Measurements from ENCODE around the gene RBBP4. TPM values are rescaled to one million over a fixed set of nuclear protein-coding genes. Genes with fewer than 3 reads are reported as not detected.

Gene RBBP4
- total RNA-seq, 3 donors from 2014 or later, result 111 to 161 (median 121) TPM

GRCh38 chr1:32714277-32714676, 63.3 kb downstream of the RBBP4 start:
- H3K4me3 ChIP-seq, result no peak overlapping the region
- H3K36me3 ChIP-seq, result no peaks in the 10 kb centered on the region
- H3K4me1 ChIP-seq, result peaks cover 0 to 6% of the 10 kb centered on the region in 2 donors
- no peak overlapping the region for H3K27ac ChIP-seq
- DNase-seq (ENCODE audit: low spot score in 2 of 2), result no peak
- H3K27me3 ChIP-seq, result no peaks in the 10 kb centered on the region
- TF ChIP-seq CTCF (IDR thresholded peaks at IDR 0.05) (no peak), POLR2A (IDR thresholded peaks at IDR 0.05) (no peak), POLR2AphosphoS5 (IDR thresholded peaks at IDR 0.05) (no peak)
- no peaks in the 10 kb centered on the region for H3K9me3 ChIP-seq
- intact Hi-C loops (cut with DNase I; ENCODE audit: low total_unique reads), result no loop called here

- H3K27ac ChIP-seq, result peak overlapping the region; percentile 89 to 92
These were observed 64.9 kb downstream of the RBBP4 start for GRCh38 chr1:32715901-32716311.

GRCh38 chr1:32716312-32717148, 65.5 kb downstream of the RBBP4 start:
- H3K4me3 ChIP-seq, result peak overlapping the region in 1 of 3 donors; percentile 17
- H3K27me3 ChIP-seq, result no peaks in the 10 kb centered on the region
- no peaks in the 10 kb centered on the region for H3K36me3 ChIP-seq
- TF ChIP-seq CTCF (IDR thresholded peaks at IDR 0.05) (no peak), POLR2AphosphoS5 (IDR thresholded peaks at IDR 0.05) (peak in 1 of 3 donors; percentile 52), POLR2A (IDR thresholded peaks at IDR 0.05) (peak; percentile 23)
- no peaks in the 10 kb centered on the region for H3K9me3 ChIP-seq
- intact Hi-C loops (cut with DNase I; ENCODE audit: low total_unique reads), result no loop called here
- H3K4me1 ChIP-seq, result peaks cover 0 to 6% of the 10 kb centered on the region in 2 donors
- peak; percentile 96 for DNase-seq (ENCODE audit: low spot score in 2 of 2)
- H3K27ac ChIP-seq, result peak overlapping the region; percentile 89 to 92

More at GRCh38 chr1:32715901-32716311, 64.9 kb downstream of the RBBP4 start:
- intact Hi-C loops (cut with DNase I; ENCODE audit: low total_unique reads), result no loop called here
- peaks cover 0 to 6% of the 10 kb centered on the region in 2 donors for H3K4me1 ChIP-seq
- H3K9me3 ChIP-seq, result no peaks in the 10 kb centered on the region
- TF ChIP-seq POLR2A (IDR thresholded peaks at IDR 0.05) (no peak), POLR2AphosphoS5 (IDR thresholded peaks at IDR 0.05) (peak in 1 of 3 donors; percentile 5)
- no peaks in the 10 kb centered on the region for H3K36me3 ChIP-seq
- H3K27me3 ChIP-seq, result no peaks in the 10 kb centered on the region
- no peak overlapping the region for H3K4me3 ChIP-seq
- no peak for DNase-seq (ENCODE audit: low spot score in 2 of 2)

GRCh38 chr1:32717503-32717902, 66.5 kb downstream of the RBBP4 start:
- no peak for DNase-seq (ENCODE audit: low spot score in 2 of 2)
- H3K36me3 ChIP-seq, result no peaks in the 10 kb centered on the region
- peak overlapping the region; percentile 89 to 92 for H3K27ac ChIP-seq
- intact Hi-C loops (cut with DNase I; ENCODE audit: low total_unique reads), result no loop called here
- no peaks in the 10 kb centered on the region for H3K9me3 ChIP-seq
- no peaks in the 10 kb centered on the region for H3K27me3 ChIP-seq
- H3K4me1 ChIP-seq, result peaks cover 0 to 6% of the 10 kb centered on the region in 2 donors
- TF ChIP-seq POLR2A (IDR thresholded peaks at IDR 0.05), result no peak
- TF ChIP-seq POLR2AphosphoS5 (IDR thresholded peaks at IDR 0.05), result no peak
- TF ChIP-seq CTCF (IDR thresholded peaks at IDR 0.05), result no peak
- H3K4me3 ChIP-seq, result no peak overlapping the region

- no peaks in the 10 kb centered on the region for H3K36me3 ChIP-seq
- H3K4me1 ChIP-seq, result peaks cover 0 to 6% of the 10 kb centered on the region in 2 donors
- H3K27ac ChIP-seq, result peak overlapping the region in 1 of 2 donors; percentile 89
- H3K27me3 ChIP-seq, result no peaks in the 10 kb centered on the region
- TF ChIP-seq POLR2A (IDR thresholded peaks at IDR 0.05) (no peak), CTCF (IDR thresholded peaks at IDR 0.05) (no peak), POLR2AphosphoS5 (IDR thresholded peaks at IDR 0.05) (no peak)
- no peaks in the 10 kb centered on the region for H3K9me3 ChIP-seq
- intact Hi-C loops (cut with DNase I; ENCODE audit: low total_unique reads), result no loop called here
- H3K4me3 ChIP-seq, result no peak overlapping the region
- DNase-seq (ENCODE audit: low spot score in 2 of 2), result no peak
These were observed 67.0 kb downstream of the RBBP4 start for GRCh38 chr1:32718036-32718435.
